Measurements from ENCODE around the gene KBTBD3.

The KBTBD3 gene

GRCh38 chr11:106001304-106002012 lies 75.7 kb downstream of the KBTBD3 start:
- no peak for DNase-seq (ENCODE audit: low spot score)

Data from pons (tissue), 1 donor.